Activated naive CD4-positive, alpha-beta T cell treated with anti-CD3 and anti-CD28 coated beads, Interleukin-2, amount 10 ng/mL, durations not matched to agents 7 days and 5 days (primary cell): Measurements from ENCODE around the gene STAT4.

ENCODE experiments used
- CTCF ChIA-PET: fragments of 350-600 bp; sonication (Branson Sonifier 250); formaldehyde crosslinking; loops from one replicate; lab custom pipeline; 2021; ENCODE audit warnings: antibody characterized with exemption; lab: Charles Lee
- DNase-seq: peaks from one replicate; pipeline ENCODE4 v3.0.0-alpha.2; 2020
- H3K27ac Mint-ChIP-seq: one replicate; pipeline ENCODE4 v1.8.0; 2021; ENCODE audit warnings: mild to moderate bottlenecking, moderate library complexity, mixed read lengths
- H3K27me3 Mint-ChIP-seq: one replicate; pipeline ENCODE4 v1.8.0; 2021; ENCODE audit warnings: mild to moderate bottlenecking, mixed read lengths
- H3K36me3 Mint-ChIP-seq: one replicate; pipeline ENCODE4 v1.8.0; 2021; ENCODE audit warnings: mixed read lengths
- H3K4me1 Mint-ChIP-seq: one replicate; pipeline ENCODE4 v1.8.0; 2021; ENCODE audit warnings: mixed read lengths
- H3K4me3 Mint-ChIP-seq: one replicate; pipeline ENCODE4 v1.8.0; 2021; ENCODE audit warnings: mild to moderate bottlenecking, moderate library complexity, mixed read lengths
- H3K9me3 Mint-ChIP-seq: one replicate; pipeline ENCODE4 v1.8.0; 2021; ENCODE audit warnings: mixed read lengths

STAT4 gene

GRCh38 chr2:191032588-191033429, 118.0 kb downstream of the STAT4 start:
- peaks cover 82% of the 10 kb centered on the region for H3K36me3 Mint-ChIP-seq
- DNase-seq = no peak
- H3K4me1 Mint-ChIP-seq = peaks cover 53% of the 10 kb centered on the region
- H3K9me3 Mint-ChIP-seq = no peaks in the 10 kb centered on the region
- CTCF ChIA-PET = interaction anchor here (1.0 kb wide), 1 partner anchor 183 kb away, joined by 4 read pairs; no protein-coding TSS in a partner anchor
- no peaks in the 10 kb centered on the region for H3K27me3 Mint-ChIP-seq
- no peak overlapping the region for H3K4me3 Mint-ChIP-seq
- no peak overlapping the region for H3K27ac Mint-ChIP-seq

GRCh38 chr2:191031256-191031655, 119.5 kb downstream of the STAT4 start:
- Mint-ChIP-seq H3K27ac (peak overlapping the region; percentile 33), H3K27me3 (no peaks in the 10 kb centered on the region), H3K36me3 (peaks cover 81% of the 10 kb centered on the region), H3K4me1 (peaks cover 60% of the 10 kb centered on the region), H3K4me3 (no peak overlapping the region), H3K9me3 (no peaks in the 10 kb centered on the region)
- CTCF ChIA-PET = interaction anchor here (0.6 to 1.0 kb wide), 2 partner anchors 19 to 332 kb away, joined by 3 to 4 read pairs; no protein-coding TSS in a partner anchor
- no peak for DNase-seq

- Mint-ChIP-seq H3K36me3 (peaks cover 82% of the 10 kb centered on the region), H3K4me3 (peak overlapping the region; percentile 29), H3K27me3 (no peaks in the 10 kb centered on the region), H3K4me1 (peaks cover 66% of the 10 kb centered on the region), H3K27ac (peak overlapping the region; percentile 78), H3K9me3 (no peaks in the 10 kb centered on the region)
- CTCF ChIA-PET = interaction anchor here (1.0 to 1.4 kb wide), 2 partner anchors 19 to 247 kb away, joined by 3 to 5 read pairs; no protein-coding TSS in a partner anchor
- DNase-seq = peak; percentile 56
Measured at GRCh38 chr2:191030521-191031154, 120.2 kb downstream of the STAT4 start.

- Mint-ChIP-seq H3K27ac (peak overlapping the region; percentile 78), H3K9me3 (peaks cover 3% of the 10 kb centered on the region), H3K36me3 (peaks cover 77% of the 10 kb centered on the region), H3K4me3 (peak overlapping the region; percentile 4), H3K27me3 (no peaks in the 10 kb centered on the region), H3K4me1 (peaks cover 77% of the 10 kb centered on the region)
- no peak for DNase-seq
- CTCF ChIA-PET = interaction anchor here (0.8 to 1.8 kb wide), 13 partner anchors 8 to 246 kb away, joined by 3 to 7 read pairs (median 4); no protein-coding TSS in a partner anchor
Measured at GRCh38 chr2:191029280-191029950, 121.4 kb downstream of the STAT4 start.

- CTCF ChIA-PET = interaction anchor here (1.0 kb wide), 1 partner anchor 10 kb away, joined by 4 read pairs; no protein-coding TSS in a partner anchor
- Mint-ChIP-seq H3K27me3 (no peaks in the 10 kb centered on the region), H3K4me3 (no peak overlapping the region), H3K9me3 (peaks cover 3% of the 10 kb centered on the region), H3K27ac (peak overlapping the region; percentile 49), H3K36me3 (peaks cover 56% of the 10 kb centered on the region), H3K4me1 (peaks cover 69% of the 10 kb centered on the region)
- DNase-seq = no peak
Measured at GRCh38 chr2:191026377-191026776, 124.4 kb downstream of the STAT4 start.

GRCh38 chr2:191025135-191025534, 125.7 kb downstream of the STAT4 start:
- Mint-ChIP-seq H3K36me3 (peaks cover 45% of the 10 kb centered on the region), H3K9me3 (peaks cover 3% of the 10 kb centered on the region), H3K27me3 (peaks cover 3% of the 10 kb centered on the region), H3K27ac (peak overlapping the region; percentile 67), H3K4me3 (no peak overlapping the region), H3K4me1 (peaks cover 58% of the 10 kb centered on the region)
- DNase-seq = no peak
- CTCF ChIA-PET = interaction anchor here (1.2 kb wide), 1 partner anchor 13 kb away, joined by 4 read pairs; no protein-coding TSS in a partner anchor

GRCh38 chr2:191023235-191023679, 127.5 kb downstream of the STAT4 start:
- Mint-ChIP-seq H3K27me3 (peaks cover 4% of the 10 kb centered on the region), H3K4me3 (no peak overlapping the region), H3K4me1 (peaks cover 55% of the 10 kb centered on the region), H3K27ac (no peak overlapping the region), H3K9me3 (peaks cover 3% of the 10 kb centered on the region), H3K36me3 (peaks cover 29% of the 10 kb centered on the region)
- DNase-seq = peak; percentile 56
- CTCF ChIA-PET = interaction anchor here (0.6 to 1.3 kb wide), 5 partner anchors 9 to 31 kb away, joined by 3 to 4 read pairs (median 3); partner anchors contain the start of gene STAT1

- Mint-ChIP-seq H3K27me3 (peaks cover 4% of the 10 kb centered on the region), H3K4me1 (peaks cover 40% of the 10 kb centered on the region), H3K27ac (no peak overlapping the region), H3K9me3 (peaks cover 7% of the 10 kb centered on the region), H3K36me3 (peaks cover 11% of the 10 kb centered on the region), H3K4me3 (no peak overlapping the region)
- CTCF ChIA-PET = interaction anchor here (1.1 kb wide), 1 partner anchor 8 kb away, joined by 4 read pairs; no protein-coding TSS in a partner anchor
- peak; percentile 38 for DNase-seq
Measured at GRCh38 chr2:191020742-191021381, 129.9 kb downstream of the STAT4 start.

GRCh38 chr2:191020221-191020741, 130.5 kb downstream of the STAT4 start:
- Mint-ChIP-seq H3K9me3 (peaks cover 9% of the 10 kb centered on the region), H3K4me1 (peaks cover 36% of the 10 kb centered on the region), H3K4me3 (no peak overlapping the region), H3K36me3 (peaks cover 13% of the 10 kb centered on the region), H3K27ac (no peak overlapping the region), H3K27me3 (peaks cover 4% of the 10 kb centered on the region)
- CTCF ChIA-PET = interaction anchor here (1.1 to 1.6 kb wide), 2 partner anchors 9 to 135 kb away, joined by 4 to 7 read pairs; no protein-coding TSS in a partner anchor
- peak; percentile 93 for DNase-seq

GRCh38 chr2:191019376-191019775, 131.4 kb downstream of the STAT4 start:
- Mint-ChIP-seq H3K27ac (peak overlapping the region; percentile 84), H3K36me3 (peaks cover 10% of the 10 kb centered on the region), H3K4me1 (peaks cover 26% of the 10 kb centered on the region), H3K4me3 (no peak overlapping the region), H3K9me3 (peaks cover 7% of the 10 kb centered on the region), H3K27me3 (peaks cover 4% of the 10 kb centered on the region)
- CTCF ChIA-PET = interaction anchor here (1.6 kb wide), 1 partner anchor 136 kb away, joined by 7 read pairs; no protein-coding TSS in a partner anchor
- no peak for DNase-seq

- Mint-ChIP-seq H3K27ac (peak overlapping the region; percentile 84), H3K27me3 (peaks cover 4% of the 10 kb centered on the region), H3K9me3 (peaks cover 7% of the 10 kb centered on the region), H3K4me3 (peak overlapping the region; percentile 65), H3K4me1 (peaks cover 24% of the 10 kb centered on the region), H3K36me3 (peaks cover 10% of the 10 kb centered on the region)
- CTCF ChIA-PET = interaction anchor here (1.6 kb wide), 1 partner anchor 137 kb away, joined by 7 read pairs; no protein-coding TSS in a partner anchor
- no peak for DNase-seq
Measured at GRCh38 chr2:191018643-191019119, 132.1 kb downstream of the STAT4 start.

- DNase-seq = no peak
- Mint-ChIP-seq H3K9me3 (peaks cover 7% of the 10 kb centered on the region), H3K27me3 (peaks cover 4% of the 10 kb centered on the region), H3K27ac (peak overlapping the region; percentile 84), H3K36me3 (peaks cover 10% of the 10 kb centered on the region), H3K4me1 (peaks cover 24% of the 10 kb centered on the region), H3K4me3 (peak overlapping the region; percentile 65)
- CTCF ChIA-PET = no interaction called here
Measured at GRCh38 chr2:191018048-191018447, 132.7 kb downstream of the STAT4 start.

GRCh38 chr2:191015831-191016230, 135.0 kb downstream of the STAT4 start:
- H3K9me3 Mint-ChIP-seq = peaks cover 7% of the 10 kb centered on the region
- CTCF ChIA-PET = interaction anchor here (1.5 kb wide), 1 partner anchor 10 kb away, joined by 4 read pairs; no protein-coding TSS in a partner anchor
- peaks cover 31% of the 10 kb centered on the region for H3K4me1 Mint-ChIP-seq
- peaks cover 21% of the 10 kb centered on the region for H3K36me3 Mint-ChIP-seq
- H3K27ac Mint-ChIP-seq = no peak overlapping the region
- peaks cover 4% of the 10 kb centered on the region for H3K27me3 Mint-ChIP-seq
- DNase-seq = no peak
- H3K4me3 Mint-ChIP-seq = no peak overlapping the region
